Fibroblast of lung (primary cell): ENCODE data around the gene VPS51. TPM values are rescaled to one million over a fixed set of nuclear protein-coding genes. Genes with fewer than 3 reads are reported as not detected.

Experiments
- DNase-seq, 2 donors: peaks; one replicate each; pipeline versions ENCODE4 v3.0.0 to v3.0.0-alpha.2; 2010; ENCODE audit warnings: low read depth in 2 of 2
- H2AFZ ChIP-seq: 2 replicates; pipeline ENCODE4 v1.5.1; 2012; ENCODE audit warnings: low read length, control low read depth, inconsistent platforms
- H3K27ac ChIP-seq: 2 replicates; pipeline ENCODE4 v1.5.1; 2011; ENCODE audit warnings: low read length, control low read depth; ENCODE audit not compliant: insufficient read depth
- H3K27me3 ChIP-seq: 2 replicates; pipeline ENCODE4 v1.5.1; 2011; ENCODE audit warnings: mild to moderate bottlenecking, low read length; ENCODE audit not compliant: control insufficient read depth, insufficient read depth
- H3K36me3 ChIP-seq: 2 replicates; pipeline ENCODE4 v1.5.1; 2011; ENCODE audit warnings: low read length; ENCODE audit not compliant: control insufficient read depth, insufficient read depth
- H3K4me1 ChIP-seq: 2 replicates; pipeline ENCODE4 v1.5.1; 2011; ENCODE audit warnings: low read length; ENCODE audit not compliant: control insufficient read depth, insufficient read depth; ENCODE audit errors: extremely low read depth
- H3K4me2 ChIP-seq: 2 replicates; pipeline ENCODE4 v1.5.1; 2011; ENCODE audit warnings: low read length, control low read depth; ENCODE audit not compliant: insufficient read depth; ENCODE audit errors: extremely low read depth
- H3K4me3 ChIP-seq, 4 experiments: fragments of 200-600 bp in 1 of 4; sonication (generic) in 1 of 4; replicated peaks in 1 of 4; 2 replicates each; pipeline ENCODE4 v1.5.1; 2011 to 2016; ENCODE audit warnings: low read length in 4 of 4, low read depth in 3 of 4, mild to moderate bottlenecking in 3 of 4, control low read depth in 2 of 4, inconsistent platforms in 1 of 4, mixed read lengths in 1 of 4; ENCODE audit not compliant: insufficient read depth in 1 of 4; ENCODE audit errors: control extremely low read depth in 1 of 4
- H3K79me2 ChIP-seq: 2 replicates; pipeline ENCODE4 v1.5.1; 2012; ENCODE audit warnings: mild to moderate bottlenecking, low read length, inconsistent platforms; ENCODE audit not compliant: control insufficient read depth, insufficient read depth
- H3K9ac ChIP-seq: 2 replicates; pipeline ENCODE4 v1.5.1; 2011; ENCODE audit warnings: mild to moderate bottlenecking, low read length, control low read depth; ENCODE audit not compliant: insufficient read depth
- H3K9me3 ChIP-seq: 2 replicates; pipeline ENCODE4 v1.5.1; 2012; ENCODE audit warnings: low read depth, low read length; ENCODE audit not compliant: control insufficient read depth, insufficient read depth
- H4K20me1 ChIP-seq: 2 replicates; pipeline ENCODE4 v1.5.1; 2011; ENCODE audit warnings: low read length; ENCODE audit not compliant: control insufficient read depth, insufficient read depth; ENCODE audit errors: extremely low read depth
- CTCF ChIP-seq, 2 donors: IDR thresholded peaks in 1 of 2; conservative IDR thresholded peaks in 1 of 2; 1 replicate in 1 of 2; 2 replicates in 1 of 2; pipeline ENCODE4 v1.5.1; 2011 to 2012; ENCODE audit warnings: low read length in 2 of 2, control low read depth in 1 of 2, inconsistent platforms in 1 of 2, low read depth in 1 of 2, mild to moderate bottlenecking in 1 of 2
- EZH2 ChIP-seq: IDR thresholded peaks from 2 replicates; pipeline ENCODE4 v1.5.1; 2012; ENCODE audit warnings: low read length, control low read depth, mild to moderate bottlenecking; ENCODE audit errors: missing control alignments
- polyA plus RNA-seq, 2 donors: library from polyadenylated mRNA; depleted of rRNA in 1 of 2; stranded (reverse) in 1 of 2; unstranded in 1 of 2; fragments of >200 nt; gene quantifications; 2 replicates each; pipeline ENCODE4 v1.2.1, GENCODE V29; 2011 to 2012; ENCODE audit warnings: missing spikeins in 1 of 2
- total RNA-seq: library from RNA; depleted of rRNA; stranded (reverse); fragments of >200 nt; gene quantifications from 2 replicates; pipeline ENCODE4 v1.2.1, GENCODE V29; 2014

VPS51 gene
- total and polyA plus RNA-seq, 2 donors (not counting 1 experiment from before 2014, with no cell fraction given), result 22.0 to 144 TPM

DNA sequence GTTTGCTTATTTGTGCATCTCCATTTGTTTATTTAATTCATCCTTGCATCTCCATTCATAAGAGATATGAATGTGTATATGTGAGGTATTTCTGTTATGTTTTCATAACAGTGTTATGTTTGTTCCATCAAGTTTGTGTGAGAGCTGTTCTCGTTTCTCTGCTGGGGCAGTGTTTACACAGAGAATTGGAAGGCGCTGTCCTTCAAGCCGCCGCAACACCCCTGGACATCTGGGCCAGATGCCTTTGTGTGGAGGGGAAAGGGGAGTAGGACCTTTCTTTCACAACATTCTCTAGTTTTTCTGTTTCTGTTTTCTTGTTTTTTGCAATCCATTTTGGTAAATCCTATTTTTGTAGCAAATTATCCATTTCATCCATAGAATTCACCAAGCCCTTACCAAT is 8.6 kb downstream of the VPS51 start:
- no peaks in the 10 kb centered on the region for H3K9me3 ChIP-seq
- H3K4me1 ChIP-seq, result no peaks in the 10 kb centered on the region
- H3K79me2 ChIP-seq, result no peaks in the 10 kb centered on the region
- H3K4me3 ChIP-seq, result no peak overlapping the region
- peak in 1 of 2 donors; percentile 54 for DNase-seq
- H3K36me3 ChIP-seq, result peaks cover 6% of the 10 kb centered on the region
- no peak overlapping the region for H2AFZ ChIP-seq
- H3K27ac ChIP-seq, result no peak overlapping the region
- peak overlapping the region; percentile 2 for H3K4me2 ChIP-seq
- H3K27me3 ChIP-seq, result no peaks in the 10 kb centered on the region
- no peaks in the 10 kb centered on the region for H4K20me1 ChIP-seq
- TF ChIP-seq CTCF (conservative IDR thresholded peaks at IDR 0.05 in 1 of 2, IDR thresholded peaks at IDR 0.05 in 1 of 2; ENCODE audit: low read depth in 1 of 2, low read length in 2 of 2) (no peak), EZH2 (no peak)
- no peak overlapping the region for H3K9ac ChIP-seq

DNA sequence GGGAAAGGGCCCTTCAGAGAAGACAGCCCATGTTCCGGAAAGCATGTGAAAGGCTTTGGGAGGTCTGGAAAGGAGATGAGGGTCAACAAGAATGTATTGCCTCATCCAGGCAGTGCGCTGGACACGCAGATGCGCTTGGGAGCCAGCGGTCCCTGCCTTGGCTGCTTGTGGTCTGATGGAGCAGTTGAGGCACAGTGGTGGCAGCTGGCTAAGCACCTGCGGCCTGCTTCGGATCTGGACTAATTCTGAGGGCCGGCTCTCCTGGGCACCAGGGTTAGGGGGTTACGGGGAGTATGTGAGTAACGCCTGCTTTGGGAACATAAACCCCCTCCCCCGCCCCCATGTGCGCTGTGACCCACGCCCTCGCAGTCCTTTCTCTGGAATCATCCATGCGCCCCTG is 11.1 kb downstream of the VPS51 start:
- Histone ChIP-seq H3K4me2 (no peak overlapping the region), H3K4me3 (no peak overlapping the region), H3K79me2 (no peaks in the 10 kb centered on the region), H3K9ac (no peak overlapping the region), H3K36me3 (peaks cover 7% of the 10 kb centered on the region), H4K20me1 (no peaks in the 10 kb centered on the region), H2AFZ (no peak overlapping the region), H3K9me3 (no peaks in the 10 kb centered on the region), H3K4me1 (peaks cover 6% of the 10 kb centered on the region), H3K27ac (no peak overlapping the region), H3K27me3 (no peaks in the 10 kb centered on the region)
- DNase-seq, result no peak
- no peak for TF ChIP-seq EZH2
- no peak for TF ChIP-seq CTCF (conservative IDR thresholded peaks at IDR 0.05 in 1 of 2, IDR thresholded peaks at IDR 0.05 in 1 of 2; ENCODE audit: low read depth in 1 of 2, low read length in 2 of 2)

DNA sequence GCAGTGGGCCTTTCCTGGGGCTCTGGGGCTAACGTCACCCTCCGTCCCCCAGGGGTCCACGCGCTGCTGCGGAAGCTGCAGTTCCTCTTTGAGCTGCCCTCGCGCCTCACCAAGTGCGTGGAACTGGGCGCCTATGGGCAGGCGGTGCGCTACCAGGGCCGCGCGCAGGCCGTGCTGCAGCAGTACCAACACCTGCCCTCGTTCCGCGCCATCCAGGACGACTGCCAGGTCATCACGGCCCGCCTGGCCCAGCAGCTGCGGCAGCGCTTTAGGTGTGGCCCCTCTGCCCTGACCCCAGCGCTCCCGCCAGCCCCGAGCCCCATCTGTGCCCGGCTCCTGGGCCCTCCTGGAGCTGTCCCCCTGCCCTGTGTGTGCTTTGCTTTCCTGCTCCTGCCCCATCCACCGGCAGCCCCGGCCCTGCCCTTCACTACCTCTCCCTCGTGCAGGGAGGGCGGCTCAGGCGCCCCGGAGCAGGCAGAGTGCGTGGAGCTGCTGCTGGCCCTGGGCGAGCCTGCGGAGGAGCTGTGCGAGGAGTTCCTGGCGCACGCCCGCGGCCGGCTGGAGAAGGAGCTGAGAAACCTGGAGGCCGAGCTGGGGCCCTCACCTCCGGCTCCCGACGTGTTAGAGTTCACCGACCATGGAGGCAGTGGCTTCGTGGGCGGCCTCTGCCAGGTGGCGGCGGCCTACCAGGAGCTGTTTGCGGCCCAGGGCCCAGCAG is 11.9 kb downstream of the VPS51 start:
- Histone ChIP-seq H2AFZ (no peak overlapping the region), H3K9me3 (no peaks in the 10 kb centered on the region), H3K27ac (no peak overlapping the region), H3K9ac (no peak overlapping the region), H4K20me1 (no peaks in the 10 kb centered on the region), H3K4me2 (no peak overlapping the region), H3K79me2 (no peaks in the 10 kb centered on the region), H3K4me1 (peaks cover 11% of the 10 kb centered on the region), H3K36me3 (peaks cover 7% of the 10 kb centered on the region), H3K4me3 (no peak overlapping the region), H3K27me3 (no peaks in the 10 kb centered on the region)
- TF ChIP-seq EZH2 (no peak), CTCF (conservative IDR thresholded peaks at IDR 0.05 in 1 of 2, IDR thresholded peaks at IDR 0.05 in 1 of 2; ENCODE audit: low read depth in 1 of 2, low read length in 2 of 2) (no peak)
- no peak for DNase-seq
